ENCODE data around the gene CABCOCO1.

CABCOCO1 gene

DNA sequence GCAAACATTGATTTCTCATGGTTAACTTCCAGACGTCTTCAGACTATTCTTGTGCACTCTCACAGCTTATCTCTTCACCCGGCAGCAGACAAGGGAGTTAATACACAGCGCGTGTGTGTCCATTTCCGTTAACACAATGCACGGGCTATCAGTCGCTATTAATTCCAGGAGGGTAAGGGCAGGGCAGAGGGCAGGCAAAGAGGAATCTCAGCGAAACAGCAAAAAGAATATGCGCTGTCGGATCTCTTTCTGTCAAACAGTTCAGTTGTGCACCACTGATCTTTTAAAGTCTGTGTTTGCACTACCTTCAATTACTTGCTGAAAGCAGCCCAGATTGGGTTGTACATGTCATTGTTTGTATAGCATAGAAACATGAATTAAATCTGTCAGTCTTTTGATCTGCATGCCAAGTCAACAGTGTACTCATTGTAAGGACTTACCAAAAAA is 41.1 kb upstream of the CABCOCO1 start:
- no peak overlapping the region for H3K27ac ChIP-seq
- TF ChIP-seq, protein P1, sequence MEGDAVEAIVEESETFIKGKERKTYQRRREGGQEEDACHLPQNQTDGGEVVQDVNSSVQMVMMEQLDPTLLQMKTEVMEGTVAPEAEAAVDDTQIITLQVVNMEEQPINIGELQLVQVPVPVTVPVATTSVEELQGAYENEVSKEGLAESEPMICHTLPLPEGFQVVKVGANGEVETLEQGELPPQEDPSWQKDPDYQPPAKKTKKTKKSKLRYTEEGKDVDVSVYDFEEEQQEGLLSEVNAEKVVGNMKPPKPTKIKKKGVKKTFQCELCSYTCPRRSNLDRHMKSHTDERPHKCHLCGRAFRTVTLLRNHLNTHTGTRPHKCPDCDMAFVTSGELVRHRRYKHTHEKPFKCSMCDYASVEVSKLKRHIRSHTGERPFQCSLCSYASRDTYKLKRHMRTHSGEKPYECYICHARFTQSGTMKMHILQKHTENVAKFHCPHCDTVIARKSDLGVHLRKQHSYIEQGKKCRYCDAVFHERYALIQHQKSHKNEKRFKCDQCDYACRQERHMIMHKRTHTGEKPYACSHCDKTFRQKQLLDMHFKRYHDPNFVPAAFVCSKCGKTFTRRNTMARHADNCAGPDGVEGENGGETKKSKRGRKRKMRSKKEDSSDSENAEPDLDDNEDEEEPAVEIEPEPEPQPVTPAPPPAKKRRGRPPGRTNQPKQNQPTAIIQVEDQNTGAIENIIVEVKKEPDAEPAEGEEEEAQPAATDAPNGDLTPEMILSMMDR (conservative IDR thresholded peaks at IDR 0.05) = no peak
- TF ChIP-seq ZFX (IDR thresholded peaks at IDR 0.05) = no peak

DNA sequence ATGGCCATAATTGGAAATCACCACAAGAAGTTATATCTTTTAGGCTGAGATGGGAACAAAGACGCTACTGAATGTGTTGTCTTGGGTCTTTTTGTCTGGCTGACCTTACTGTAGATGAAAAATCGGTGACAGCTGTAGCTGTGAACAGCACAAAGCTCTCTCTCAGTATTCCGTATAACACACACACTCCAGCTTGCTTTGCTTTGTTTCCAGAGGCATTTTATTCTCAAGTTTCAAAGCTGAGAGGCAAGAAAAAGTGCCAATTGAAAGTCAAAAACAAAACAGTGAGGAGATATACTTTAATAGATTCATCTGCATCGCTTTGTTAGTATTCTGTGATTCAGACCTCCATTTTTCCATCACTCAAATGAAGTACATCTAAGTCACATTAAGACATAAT is 39.6 kb upstream of the CABCOCO1 start:
- TF ChIP-seq ZFX (IDR thresholded peaks at IDR 0.05) = no peak
- TF ChIP-seq, protein P1 (conservative IDR thresholded peaks at IDR 0.05) = no peak
- H3K27ac ChIP-seq = no peak overlapping the region

DNA sequence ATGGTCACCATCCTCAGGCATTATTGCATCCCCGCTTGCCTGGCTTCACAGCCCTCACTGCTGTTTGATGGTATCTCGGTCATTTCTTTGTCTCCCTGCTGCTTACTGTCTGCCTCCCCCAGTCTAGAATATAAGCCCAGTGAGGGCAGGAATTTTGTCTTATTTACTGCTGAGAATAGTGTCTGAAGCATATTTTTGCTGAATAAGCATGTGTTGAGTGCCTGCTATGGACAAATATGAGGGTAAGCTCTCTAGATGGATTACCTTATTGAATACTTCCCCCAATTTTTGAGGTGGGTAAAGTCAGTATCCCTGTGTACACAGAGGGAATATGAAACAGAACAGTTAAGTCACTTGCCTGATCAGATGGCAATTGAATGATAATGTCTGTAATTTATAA is 36.5 kb upstream of the CABCOCO1 start:
- TF ChIP-seq, protein P1 (conservative IDR thresholded peaks at IDR 0.05) = no peak
- TF ChIP-seq ZFX (IDR thresholded peaks at IDR 0.05) = no peak
- no peak overlapping the region for H3K27ac ChIP-seq

DNA sequence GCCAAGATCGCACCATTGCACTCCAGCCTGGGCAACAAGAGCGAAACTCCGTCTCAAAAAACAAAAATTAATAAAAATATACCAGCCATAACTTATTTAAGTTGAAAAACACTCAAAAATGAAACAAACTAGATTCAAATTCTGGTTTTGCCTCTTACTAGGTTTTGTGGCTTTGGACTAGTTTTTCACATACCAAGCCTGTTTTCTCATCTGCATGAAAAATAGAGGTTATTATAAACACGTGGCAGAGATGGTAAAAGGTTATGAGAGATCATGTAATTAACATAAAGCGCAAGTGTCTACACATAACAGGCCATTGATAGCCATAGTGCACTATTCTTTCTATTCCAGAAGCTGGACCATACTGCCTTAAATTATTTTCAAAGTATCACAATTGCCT is 35.5 kb upstream of the CABCOCO1 start:
- TF ChIP-seq, protein P1 (conservative IDR thresholded peaks at IDR 0.05) = no peak
- no peak for TF ChIP-seq ZFX (IDR thresholded peaks at IDR 0.05)
- no peak overlapping the region for H3K27ac ChIP-seq

DNA sequence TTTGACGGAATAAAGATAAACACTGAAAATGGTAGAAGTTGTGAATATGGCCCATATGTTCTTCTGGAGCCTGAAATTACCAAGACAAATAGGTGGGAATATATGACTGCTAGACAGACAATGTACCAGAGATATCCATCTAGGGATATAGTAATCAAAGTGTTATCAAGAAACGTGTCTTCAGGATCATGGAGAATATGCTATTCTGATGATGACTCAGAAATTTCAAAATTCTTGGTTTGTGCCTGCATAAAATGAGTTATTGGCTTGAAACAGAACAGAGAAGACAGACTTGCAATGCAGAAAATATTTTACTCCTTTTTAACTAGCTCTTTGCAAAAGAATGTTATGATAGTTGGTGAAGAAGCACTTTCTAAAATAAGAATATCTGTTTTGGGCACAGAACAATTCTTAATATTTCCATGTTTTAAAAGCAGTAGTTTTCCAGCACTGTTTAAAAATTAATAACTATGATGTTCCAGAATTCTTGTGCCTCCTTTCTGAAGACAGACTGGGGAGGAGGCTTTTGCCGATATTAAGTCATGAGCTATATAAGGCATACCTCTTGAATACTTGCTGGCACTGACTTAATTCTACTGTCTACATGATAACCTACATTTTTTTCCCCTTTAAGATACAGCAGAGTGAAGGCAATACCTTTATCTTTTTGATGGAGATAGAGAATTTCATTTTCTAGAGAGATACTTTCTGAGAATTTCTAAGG is 34.4 kb upstream of the CABCOCO1 start:
- H3K27ac ChIP-seq = no peak overlapping the region
- TF ChIP-seq, protein P1 (conservative IDR thresholded peaks at IDR 0.05) = no peak
- no peak for TF ChIP-seq ZFX (IDR thresholded peaks at IDR 0.05)

DNA sequence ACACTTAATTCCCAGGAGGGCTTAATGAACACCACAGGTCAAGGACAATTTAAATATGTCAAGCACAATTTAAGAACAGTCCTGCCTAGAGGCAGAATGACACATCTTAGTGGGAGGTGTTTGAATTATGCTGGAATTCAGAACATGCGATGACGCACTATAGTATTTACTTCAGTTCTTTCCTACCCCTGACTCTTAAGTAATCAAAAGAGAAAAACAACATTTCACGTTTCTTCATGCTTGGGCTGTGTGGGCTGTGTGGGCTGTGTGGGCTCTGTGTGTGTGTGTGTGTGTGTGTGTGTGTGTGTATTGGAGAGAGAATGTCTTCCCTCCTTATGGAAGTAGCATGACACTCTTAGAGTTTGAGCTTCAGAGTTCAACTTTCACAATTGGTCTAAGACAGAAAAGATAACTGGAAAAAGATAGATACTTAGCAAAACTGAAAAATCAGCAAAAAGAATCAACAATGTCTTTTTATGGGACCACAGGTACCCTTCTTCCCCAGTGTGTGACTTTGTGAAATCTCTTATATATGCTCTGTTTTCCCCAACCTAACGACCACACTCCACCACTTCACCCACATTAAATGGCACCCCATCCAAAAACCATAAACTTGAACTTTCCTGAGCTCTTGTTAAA is 33.7 kb upstream of the CABCOCO1 start:
- H3K27ac ChIP-seq = no peak overlapping the region
- TF ChIP-seq ZFX (IDR thresholded peaks at IDR 0.05) = no peak
- TF ChIP-seq, protein P1 (conservative IDR thresholded peaks at IDR 0.05) = no peak

DNA sequence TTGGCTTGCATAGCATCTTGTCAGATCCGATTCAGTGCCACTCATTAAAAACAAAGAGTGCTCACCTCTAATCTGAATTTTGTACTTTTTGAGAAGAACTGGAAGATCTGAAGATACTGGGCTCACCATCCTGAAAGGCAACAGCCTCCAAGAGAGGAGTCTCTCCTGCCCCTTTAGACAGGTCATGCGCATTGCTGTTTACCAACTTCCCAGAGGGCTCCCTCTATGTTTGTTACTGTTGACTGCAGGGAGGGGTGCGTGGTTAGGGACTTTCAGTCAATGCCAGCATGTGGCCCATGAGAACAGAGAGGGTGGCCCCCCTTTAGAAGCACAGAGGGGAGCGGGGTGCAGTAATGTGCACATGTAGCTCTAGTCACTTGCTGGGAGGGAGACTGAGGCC is 33.2 kb upstream of the CABCOCO1 start:
- no peak overlapping the region for H3K27ac ChIP-seq
- TF ChIP-seq ZFX (IDR thresholded peaks at IDR 0.05) = no peak
- TF ChIP-seq, protein P1 (conservative IDR thresholded peaks at IDR 0.05) = no peak
